Neural progenitor cell (in vitro differentiated cells): ENCODE measurements around the gene MOG.

Experiments
- EZH2 ChIP-seq: fragments of 200-600 bp; sonication (generic); IDR thresholded peaks from 2 replicates; pipeline ENCODE4 v1.6.1; 2017; ENCODE audit warnings: antibody characterized with exemption, mild to moderate bottlenecking, moderate library complexity
- TF ChIP-seq, protein P1 (sequence below): fragments of 200-600 bp; sonication (generic); IDR thresholded peaks from 2 replicates; pipeline ENCODE4 v1.5.1; 2017; ENCODE audit warnings: antibody characterized with exemption, mild to moderate bottlenecking

- TF ChIP-seq, protein P1, sequence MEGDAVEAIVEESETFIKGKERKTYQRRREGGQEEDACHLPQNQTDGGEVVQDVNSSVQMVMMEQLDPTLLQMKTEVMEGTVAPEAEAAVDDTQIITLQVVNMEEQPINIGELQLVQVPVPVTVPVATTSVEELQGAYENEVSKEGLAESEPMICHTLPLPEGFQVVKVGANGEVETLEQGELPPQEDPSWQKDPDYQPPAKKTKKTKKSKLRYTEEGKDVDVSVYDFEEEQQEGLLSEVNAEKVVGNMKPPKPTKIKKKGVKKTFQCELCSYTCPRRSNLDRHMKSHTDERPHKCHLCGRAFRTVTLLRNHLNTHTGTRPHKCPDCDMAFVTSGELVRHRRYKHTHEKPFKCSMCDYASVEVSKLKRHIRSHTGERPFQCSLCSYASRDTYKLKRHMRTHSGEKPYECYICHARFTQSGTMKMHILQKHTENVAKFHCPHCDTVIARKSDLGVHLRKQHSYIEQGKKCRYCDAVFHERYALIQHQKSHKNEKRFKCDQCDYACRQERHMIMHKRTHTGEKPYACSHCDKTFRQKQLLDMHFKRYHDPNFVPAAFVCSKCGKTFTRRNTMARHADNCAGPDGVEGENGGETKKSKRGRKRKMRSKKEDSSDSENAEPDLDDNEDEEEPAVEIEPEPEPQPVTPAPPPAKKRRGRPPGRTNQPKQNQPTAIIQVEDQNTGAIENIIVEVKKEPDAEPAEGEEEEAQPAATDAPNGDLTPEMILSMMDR = no peak
- TF ChIP-seq EZH2 = no peak
These were observed 37.7 kb downstream of the MOG start for GRCh38 chr6:29694637-29695036.
